Calu3 (cell line): Measurements from ENCODE around the gene HNRNPH1. TPM values are rescaled to one million over a fixed set of nuclear protein-coding genes. Genes with fewer than 3 reads are reported as not detected.
"Not testable (repeated sequence)": the region's sequence is repeated elsewhere in the genome, so short reads cannot be mapped to it uniquely, and the experiment has no call there.

Experiments used
- BruUV-seq: library from RNA; stranded (reverse); fragments of 400-500 nt; replicated peaks from 2 replicates; lab custom pipeline; 2021; lab: Mats Ljungman, UMichigan
- CTCF ChIA-PET: fragments of 300-600 bp; sonication (Branson Sonifier 250); formaldehyde crosslinking; loops from one replicate; lab custom pipeline; 2022; ENCODE audit warnings: antibody characterized with exemption; lab: Charles Lee
- DNase-seq: peaks from one replicate; pipeline ENCODE4 v3.0.0; 2022
- H3K27ac Mint-ChIP-seq: one replicate; pipeline ENCODE4 v1.8.0; 2022; ENCODE audit warnings: mixed read lengths; ENCODE audit not compliant: unreplicated experiment
- H3K27me3 Mint-ChIP-seq: one replicate; pipeline ENCODE4 v1.8.0; 2022; ENCODE audit warnings: mixed read lengths; ENCODE audit not compliant: unreplicated experiment
- H3K36me3 Mint-ChIP-seq: one replicate; pipeline ENCODE4 v1.8.0; 2022; ENCODE audit warnings: mild to moderate bottlenecking, moderate library complexity, mixed read lengths; ENCODE audit not compliant: insufficient read depth, unreplicated experiment
- H3K4me1 Mint-ChIP-seq: one replicate; pipeline ENCODE4 v1.8.0; 2022; ENCODE audit warnings: mild to moderate bottlenecking, low read depth, mixed read lengths; ENCODE audit not compliant: unreplicated experiment
- H3K4me3 Mint-ChIP-seq: one replicate; pipeline ENCODE4 v1.8.0; 2022; ENCODE audit warnings: mild to moderate bottlenecking, low read depth, moderate library complexity, mixed read lengths; ENCODE audit not compliant: unreplicated experiment
- H3K9me3 Mint-ChIP-seq: one replicate; pipeline ENCODE4 v1.8.0; 2022; ENCODE audit warnings: low read depth, mixed read lengths; ENCODE audit not compliant: unreplicated experiment
- intact Hi-C: fragments of 100-400 bp; cut with micrococcal nuclease; formaldehyde crosslinking; loops from one replicate; pipeline ENCODE4 v1.10.0; 2022; ENCODE audit not compliant: unreplicated experiment
- total RNA-seq: library from RNA; stranded (reverse); gene quantifications from 2 replicates; pipeline ENCODE4 v1.2.3, GENCODE V29; 2022
- TF ChIP-seq, protein P1 (sequence below): fragments of 200-600 bp; IDR thresholded peaks from one replicate; pipeline ENCODE4 v1.8.0; 2022; ENCODE audit warnings: antibody characterized with exemption; ENCODE audit not compliant: unreplicated experiment

HNRNPH1 gene
- total RNA-seq, 1 experiment from 2014 or later: 870 TPM

DNA sequence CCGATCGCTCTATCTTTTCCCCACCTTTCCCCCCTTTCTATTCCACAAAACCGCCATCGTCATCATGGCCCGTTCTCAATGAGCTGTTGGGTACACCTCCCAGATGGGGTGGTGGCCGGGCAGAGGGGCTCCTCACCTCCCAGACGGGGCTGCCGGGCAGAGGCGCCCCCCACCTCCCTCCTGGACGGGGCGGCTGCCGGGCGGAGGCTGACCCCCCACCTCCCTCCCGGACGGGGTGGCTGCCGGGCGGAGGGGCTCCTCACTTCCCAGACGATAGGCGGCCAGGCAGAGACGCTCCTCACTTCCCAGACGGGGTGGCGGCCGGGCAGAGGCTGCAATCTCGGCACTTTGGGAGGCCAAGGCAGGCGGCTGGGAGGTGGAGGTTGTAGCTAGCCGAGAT lies 26.8 kb upstream of the HNRNPH1 start:
- CTCF ChIA-PET: interaction anchor here (0.6 kb wide), 1 partner anchor 116 kb away, joined by 5 read pairs; no protein-coding TSS in a partner anchor
- H3K36me3 Mint-ChIP-seq, H3K4me1 Mint-ChIP-seq, DNase-seq, intact Hi-C loops, H3K27ac Mint-ChIP-seq, H3K9me3 Mint-ChIP-seq, BruUV-seq, H3K4me3 Mint-ChIP-seq: not testable (repeated sequence)
- peaks cover 32% of the 10 kb centered on the region for H3K27me3 Mint-ChIP-seq

- H3K27me3 Mint-ChIP-seq: peaks cover 42% of the 10 kb centered on the region
- H3K4me3 Mint-ChIP-seq, H3K9me3 Mint-ChIP-seq, H3K4me1 Mint-ChIP-seq, BruUV-seq, DNase-seq, H3K36me3 Mint-ChIP-seq, intact Hi-C loops, H3K27ac Mint-ChIP-seq: not testable (repeated sequence)
- CTCF ChIA-PET: interaction anchor here (0.7 kb wide), 1 partner anchor 21 kb away, joined by 3 read pairs; no protein-coding TSS in a partner anchor
Measured at GRCh38 chr5:179649166-179649703, 25.8 kb upstream of the HNRNPH1 start.

DNA sequence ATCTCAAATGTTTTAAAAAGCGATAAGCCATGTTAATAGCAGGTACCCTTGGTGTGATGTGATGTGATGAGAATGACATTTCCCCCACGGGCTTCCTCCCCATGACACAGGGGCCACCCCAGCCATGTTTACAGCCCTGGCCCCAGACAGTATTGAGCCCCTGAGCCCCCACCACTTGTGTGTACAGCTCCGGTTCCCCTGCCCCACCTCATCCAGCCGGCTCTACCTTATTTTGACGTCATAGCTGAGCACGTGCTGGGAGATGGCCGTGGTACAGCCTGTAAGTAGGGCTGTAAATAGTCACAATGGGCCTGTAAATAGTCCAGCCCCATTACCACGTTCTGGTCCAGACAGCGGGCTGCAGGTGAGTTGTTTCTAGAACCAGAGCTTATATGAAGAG lies 24.9 kb upstream of the HNRNPH1 start:
- Mint-ChIP-seq H3K9me3 (no peaks in the 10 kb centered on the region), H3K36me3 (no peaks in the 10 kb centered on the region), H3K27me3 (peaks cover 45% of the 10 kb centered on the region), H3K4me3 (no peak overlapping the region), H3K27ac (no peak overlapping the region), H3K4me1 (no peaks in the 10 kb centered on the region)
- BruUV-seq: no TSS peak
- CTCF ChIA-PET: no interaction called here
- TF ChIP-seq, protein P1, sequence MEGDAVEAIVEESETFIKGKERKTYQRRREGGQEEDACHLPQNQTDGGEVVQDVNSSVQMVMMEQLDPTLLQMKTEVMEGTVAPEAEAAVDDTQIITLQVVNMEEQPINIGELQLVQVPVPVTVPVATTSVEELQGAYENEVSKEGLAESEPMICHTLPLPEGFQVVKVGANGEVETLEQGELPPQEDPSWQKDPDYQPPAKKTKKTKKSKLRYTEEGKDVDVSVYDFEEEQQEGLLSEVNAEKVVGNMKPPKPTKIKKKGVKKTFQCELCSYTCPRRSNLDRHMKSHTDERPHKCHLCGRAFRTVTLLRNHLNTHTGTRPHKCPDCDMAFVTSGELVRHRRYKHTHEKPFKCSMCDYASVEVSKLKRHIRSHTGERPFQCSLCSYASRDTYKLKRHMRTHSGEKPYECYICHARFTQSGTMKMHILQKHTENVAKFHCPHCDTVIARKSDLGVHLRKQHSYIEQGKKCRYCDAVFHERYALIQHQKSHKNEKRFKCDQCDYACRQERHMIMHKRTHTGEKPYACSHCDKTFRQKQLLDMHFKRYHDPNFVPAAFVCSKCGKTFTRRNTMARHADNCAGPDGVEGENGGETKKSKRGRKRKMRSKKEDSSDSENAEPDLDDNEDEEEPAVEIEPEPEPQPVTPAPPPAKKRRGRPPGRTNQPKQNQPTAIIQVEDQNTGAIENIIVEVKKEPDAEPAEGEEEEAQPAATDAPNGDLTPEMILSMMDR: no peak
- intact Hi-C loops: no loop called here
- DNase-seq: no peak

GRCh38 chr5:179644766-179645165 lies 21.3 kb upstream of the HNRNPH1 start:
- CTCF ChIA-PET, H3K9me3 Mint-ChIP-seq, H3K4me3 Mint-ChIP-seq, intact Hi-C loops, H3K4me1 Mint-ChIP-seq, DNase-seq, H3K27ac Mint-ChIP-seq, BruUV-seq, H3K36me3 Mint-ChIP-seq: not testable (repeated sequence)
- peaks cover 46% of the 10 kb centered on the region for H3K27me3 Mint-ChIP-seq

GRCh38 chr5:179643141-179643920 lies 19.9 kb upstream of the HNRNPH1 start:
- H3K27ac Mint-ChIP-seq, H3K9me3 Mint-ChIP-seq, intact Hi-C loops, H3K4me3 Mint-ChIP-seq, H3K4me1 Mint-ChIP-seq, DNase-seq, BruUV-seq, H3K36me3 Mint-ChIP-seq: not testable (repeated sequence)
- CTCF ChIA-PET: interaction anchor here (0.6 kb wide), 1 partner anchor 146 kb away, joined by 4 read pairs; no protein-coding TSS in a partner anchor
- H3K27me3 Mint-ChIP-seq: peaks cover 46% of the 10 kb centered on the region

- peaks cover 44% of the 10 kb centered on the region for H3K27me3 Mint-ChIP-seq
- H3K4me3 Mint-ChIP-seq, H3K27ac Mint-ChIP-seq, H3K36me3 Mint-ChIP-seq, DNase-seq, H3K9me3 Mint-ChIP-seq, CTCF ChIA-PET, BruUV-seq, H3K4me1 Mint-ChIP-seq, intact Hi-C loops: not testable (repeated sequence)
Measured at GRCh38 chr5:179642626-179643025, 19.2 kb upstream of the HNRNPH1 start.

DNA sequence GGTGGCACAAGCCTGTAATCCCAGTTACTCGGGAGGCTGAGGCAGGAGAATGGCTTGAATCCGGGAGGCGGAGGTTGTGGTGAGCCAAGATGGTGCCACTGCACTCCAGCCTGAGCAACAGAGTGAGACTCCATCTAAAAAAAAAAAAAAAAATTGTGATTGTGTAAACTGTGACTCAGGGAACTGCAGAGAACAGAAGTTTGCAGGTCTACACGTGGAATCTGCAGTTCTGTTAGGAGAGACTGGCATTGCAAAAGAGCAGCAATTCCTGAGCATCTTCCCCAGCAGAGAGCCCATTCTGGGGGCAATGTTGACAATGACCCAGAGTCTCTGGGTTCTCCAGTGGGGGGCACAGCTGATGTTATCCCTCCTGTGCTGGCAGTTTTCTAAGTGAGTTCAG lies 18.3 kb upstream of the HNRNPH1 start:
- H3K4me3 Mint-ChIP-seq: not testable (repeated sequence)

GRCh38 chr5:179639296-179639695 lies 15.8 kb upstream of the HNRNPH1 start:
- peaks cover 17% of the 10 kb centered on the region for H3K27me3 Mint-ChIP-seq
- BruUV-seq, CTCF ChIA-PET, H3K27ac Mint-ChIP-seq, DNase-seq, H3K9me3 Mint-ChIP-seq, H3K36me3 Mint-ChIP-seq, H3K4me3 Mint-ChIP-seq, H3K4me1 Mint-ChIP-seq, intact Hi-C loops: not testable (repeated sequence)

More for the DNA sequence above, 18.3 kb upstream of the HNRNPH1 start:
- intact Hi-C loops, CTCF ChIA-PET, H3K36me3 Mint-ChIP-seq, DNase-seq, BruUV-seq, H3K9me3 Mint-ChIP-seq, H3K4me1 Mint-ChIP-seq, H3K27ac Mint-ChIP-seq: not testable (repeated sequence)
- peaks cover 35% of the 10 kb centered on the region for H3K27me3 Mint-ChIP-seq
